H1 (cell line): ENCODE results near the gene ASPN. TPM values are rescaled to one million over a fixed set of nuclear protein-coding genes. Genes with fewer than 3 reads are reported as not detected.

Experiments used
- CTCF ChIA-PET: fragments of 300-600 bp; sonication (Branson Sonifier 250); formaldehyde crosslinking; loops from one replicate; lab custom pipeline; 2021; ENCODE audit not compliant: partially characterized antibody; lab: Charles Lee
- POLR2A ChIA-PET: fragments of 300-600 bp; sonication (Branson Sonifier 250); formaldehyde crosslinking; loops from one replicate; lab custom pipeline; 2021; ENCODE audit warnings: inconsistent platforms; ENCODE audit not compliant: partially characterized antibody; lab: Charles Lee
- DNase-seq, 2 experiments: peaks; one replicate each; pipeline versions ENCODE4 v3.0.0 to v3.0.0-alpha.2; 2010 to 2022; ENCODE audit warnings: low spot score in 2 of 2, low read depth in 1 of 2, mixed read lengths in 1 of 2
- FAIRE-seq: peaks from 2 replicates; lab custom pipeline; 2011; peaks lifted over from hg19 to GRCh38; lab: Jason Lieb, UNC
- H2AFZ ChIP-seq: 2 replicates; pipeline ENCODE4 v1.8.1; 2012; ENCODE audit warnings: low read length, inconsistent platforms
- H2AK5ac ChIP-seq: 2 replicates; pipeline ENCODE4 v1.6.1; 2013; ENCODE audit warnings: low read depth, low read length
- H2BK120ac ChIP-seq: replicated peaks from 2 replicates; pipeline ENCODE3; 2013; ENCODE audit warnings: low read depth, low read length, inconsistent platforms
- H2BK12ac ChIP-seq: 2 replicates; pipeline ENCODE4 v1.6.1; 2013; ENCODE audit warnings: low read depth, low read length
- H2BK15ac ChIP-seq: 2 replicates; pipeline ENCODE4 v1.6.1; 2013; ENCODE audit warnings: low read length
- H2BK20ac ChIP-seq: 2 replicates; pipeline ENCODE4 v1.6.1; 2013; ENCODE audit warnings: low read length
- H2BK5ac ChIP-seq: 2 replicates; pipeline ENCODE4 v1.6.1; 2013; ENCODE audit warnings: low read depth, low read length
- H3K14ac ChIP-seq: 2 replicates; pipeline ENCODE4 v1.6.1; 2013; ENCODE audit warnings: inconsistent platforms; ENCODE audit not compliant: insufficient read length
- H3K18ac ChIP-seq: 2 replicates; pipeline ENCODE4 v1.6.1; 2013; ENCODE audit warnings: low read length; ENCODE audit errors: extremely low read depth
- H3K23ac ChIP-seq: 2 replicates; pipeline ENCODE4 v1.6.1; 2013; ENCODE audit warnings: inconsistent platforms; ENCODE audit not compliant: insufficient read length
- H3K23me2 ChIP-seq: 2 replicates; pipeline ENCODE4 v1.6.1; 2013; ENCODE audit warnings: low read depth, low read length
- H3K27ac ChIP-seq: 2 replicates; pipeline ENCODE4 v1.6.1; 2011; ENCODE audit warnings: low read depth, low read length, inconsistent platforms
- H3K27me3 ChIP-seq, 4 experiments: replicated peaks in 1 of 4; 1 replicate in 1 of 4; 2 replicates in 3 of 4; pipeline versions ENCODE4 v1.6.1 to v1.8.1; 2011 to 2013; ENCODE audit warnings: low read length in 3 of 4, mild to moderate bottlenecking in 3 of 4, inconsistent platforms in 2 of 4, mixed read lengths in 2 of 4, moderate library complexity in 1 of 4; ENCODE audit not compliant: control insufficient read depth in 3 of 4, insufficient read depth in 3 of 4; ENCODE audit errors: extremely low read depth in 1 of 4
- H3K36me3 ChIP-seq, 4 experiments: 2 replicates each; pipeline versions ENCODE4 v1.6.1 to v1.8.1; 2011 to 2013; ENCODE audit warnings: mild to moderate bottlenecking in 4 of 4, low read length in 3 of 4, moderate library complexity in 2 of 4, control low read depth in 1 of 4, inconsistent platforms in 1 of 4; ENCODE audit not compliant: insufficient read depth in 4 of 4, control insufficient read depth in 2 of 4
- H3K4ac ChIP-seq: replicated peaks from 2 replicates; pipeline ENCODE3; 2013; ENCODE audit warnings: low read length, low read depth, mixed read lengths, inconsistent platforms; ENCODE audit not compliant: insufficient read length
- H3K4me1 ChIP-seq, 4 experiments: replicated peaks in 1 of 4; 1 replicate in 1 of 4; 2 replicates in 3 of 4; pipeline versions ENCODE4 v1.6.1 to v1.8.1; 2011 to 2013; ENCODE audit warnings: low read length in 3 of 4, inconsistent platforms in 2 of 4, mixed read lengths in 1 of 4; ENCODE audit not compliant: insufficient read depth in 4 of 4, control insufficient read depth in 3 of 4
- H3K4me2 ChIP-seq, 2 experiments: 2 replicates each; pipeline versions ENCODE4 v1.6.1 to v1.8.1; 2011 to 2013; ENCODE audit warnings: low read depth in 2 of 2, low read length in 2 of 2, control low read depth in 1 of 2, inconsistent platforms in 1 of 2, mild to moderate bottlenecking in 1 of 2; ENCODE audit not compliant: insufficient read depth in 1 of 2
- H3K4me3 ChIP-seq, 4 experiments: fragments of 200-600, 300-600 bp in 1 of 4; sonication (generic), shearing (Covaris generic), sonication (Bioruptor Twin) in 1 of 4; 2 replicates each; pipeline versions ENCODE4 v1.5.1 to v1.8.1; 2011 to 2016; ENCODE audit warnings: low read length in 4 of 4, low read depth in 3 of 4, control low read depth in 2 of 4, inconsistent platforms in 2 of 4, mild to moderate bottlenecking in 2 of 4, mixed read lengths in 1 of 4, moderate library complexity in 1 of 4; ENCODE audit not compliant: insufficient read depth in 2 of 4; ENCODE audit errors: extremely low read depth in 1 of 4
- H3K56ac ChIP-seq: replicated peaks from 2 replicates; pipeline ENCODE3; 2013; ENCODE audit warnings: low read depth, mild to moderate bottlenecking, mixed read lengths, low read length, inconsistent platforms; ENCODE audit not compliant: insufficient read length
- H3K79me1 ChIP-seq: 2 replicates; pipeline ENCODE4 v1.6.1; 2013; ENCODE audit warnings: low read depth, low read length, control low read depth
- H3K79me2 ChIP-seq, 2 experiments: 2 replicates each; pipeline versions ENCODE4 v1.6.1 to v1.8.1; 2012 to 2013; ENCODE audit warnings: low read length in 2 of 2, mild to moderate bottlenecking in 2 of 2, inconsistent platforms in 1 of 2; ENCODE audit not compliant: insufficient read depth in 2 of 2, control insufficient read depth in 1 of 2
- H3K9ac ChIP-seq, 4 experiments: replicated peaks in 1 of 4; 1 replicate in 1 of 4; 2 replicates in 3 of 4; pipeline versions ENCODE4 v1.6.1 to v1.8.1; 2011 to 2013; ENCODE audit warnings: low read depth in 3 of 4, low read length in 3 of 4, control low read depth in 2 of 4, mild to moderate bottlenecking in 2 of 4, moderate library complexity in 2 of 4, inconsistent platforms in 1 of 4; ENCODE audit errors: extremely low read depth in 1 of 4
- H3K9me3 ChIP-seq, 2 experiments: 2 replicates each; pipeline versions ENCODE4 v1.6.1 to v1.8.1; 2012 to 2013; ENCODE audit warnings: mild to moderate bottlenecking in 2 of 2, moderate library complexity in 2 of 2, control low read depth in 1 of 2, inconsistent platforms in 1 of 2, low read depth in 1 of 2, low read length in 1 of 2, mixed read lengths in 1 of 2; ENCODE audit not compliant: insufficient read depth in 2 of 2
- H4K20me1 ChIP-seq, 2 experiments: replicated peaks in 1 of 2; 2 replicates each; pipeline versions ENCODE3 to v1.8.1; 2011 to 2013; ENCODE audit warnings: inconsistent platforms in 2 of 2, low read length in 2 of 2, mild to moderate bottlenecking in 1 of 2; ENCODE audit not compliant: insufficient read depth in 2 of 2, control insufficient read depth in 1 of 2
- H4K5ac ChIP-seq: 2 replicates; pipeline ENCODE4 v1.6.1; 2013; ENCODE audit warnings: low read length, low read depth, mixed read lengths, inconsistent platforms; ENCODE audit not compliant: insufficient read length
- H4K8ac ChIP-seq: 2 replicates; pipeline ENCODE4 v1.8.0; 2013; ENCODE audit warnings: mild to moderate bottlenecking, moderate library complexity, low read length, inconsistent platforms; ENCODE audit not compliant: insufficient read depth; ENCODE audit errors: extremely low read depth
- H4K91ac ChIP-seq: replicated peaks from 2 replicates; pipeline ENCODE3; 2013; ENCODE audit warnings: low read length, mixed read lengths, inconsistent platforms; ENCODE audit not compliant: insufficient read length
- ASH2L ChIP-seq: fragments of 200-600, 300-600 bp; sonication (generic); IDR thresholded peaks from one replicate; pipeline ENCODE4 v1.7.1; 2017; ENCODE audit warnings: low read length
- CBX8 ChIP-seq: fragments of 300-800, 300-1000 bp; sonication (generic); IDR thresholded peaks from 2 replicates; pipeline ENCODE4 v1.7.1; 2016; ENCODE audit warnings: low read depth, low read length, borderline replicate concordance
- CEBPB ChIP-seq: IDR thresholded peaks from 2 replicates; pipeline ENCODE4 v1.6.1; 2012; ENCODE audit warnings: low read depth, low read length
- CTBP2 ChIP-seq: IDR thresholded peaks from 2 replicates; pipeline ENCODE4 v1.7.0; 2011; ENCODE audit warnings: borderline replicate concordance, mild to moderate bottlenecking, moderate library complexity, mixed read lengths, low read length; ENCODE audit not compliant: insufficient read depth, insufficient read length
- PHF8 ChIP-seq: fragments of 200-600 bp; sonication (generic); conservative IDR thresholded peaks from 2 replicates; pipeline ENCODE4 v1.7.1; 2012; ENCODE audit warnings: low read depth, mild to moderate bottlenecking, inconsistent platforms, low read length, moderate library complexity
- SIX5 ChIP-seq: IDR thresholded peaks from 2 replicates; pipeline ENCODE4 v1.6.1; 2011; ENCODE audit warnings: mild to moderate bottlenecking, low read depth, low read length
- SP4 ChIP-seq: IDR thresholded peaks from 2 replicates; pipeline ENCODE4 v1.6.1; 2012; ENCODE audit warnings: low read length, inconsistent platforms
- WGBS, 2 experiments: shearing (Covaris generic) in 1 of 2; methylation state at CpG; one replicate each; pipeline versions ENCODE4 v1.1.6 to v1.1.7; 2013 to 2015; ENCODE audit warnings: low lambda C conversion rate in 2 of 2, mixed read lengths in 2 of 2, inconsistent platforms in 1 of 2, low coverage in 1 of 2, missing lambda C conversion rate in 1 of 2; ENCODE audit not compliant: insufficient replicate concordance in 2 of 2, insufficient coverage in 1 of 2, insufficient read length in 1 of 2; ENCODE audit errors: extremely low coverage in 1 of 2, missing lambda C conversion rate in 1 of 2; 5-methylcytosine and 5-hydroxymethylcytosine counted together
- polyA plus RNA-seq, 7 experiments: library from polyadenylated mRNA; depleted of rRNA in 3 of 7; stranded (reverse) in 5 of 7; unstranded in 2 of 7; fragments of >200 nt in 5 of 7; fragments of 200-250 nt in 2 of 7; gene quantifications; 1 replicate in 5 of 7; 2 replicates in 1 of 7; 4 replicates in 1 of 7; pipeline versions ENCODE4 v1.2.1 to v1.2.3, GENCODE V29; 2011 to 2013; ENCODE audit warnings: missing spikeins in 2 of 7, mixed read lengths in 2 of 7
- total RNA-seq: library from RNA; stranded (reverse); fragmentation: NEBNext Ultra II Directional; extraction: Animal tissue kit (Norgen Biotek cat#: 25700); gene quantifications from 2 replicates; pipeline ENCODE4 v1.2.1, GENCODE V29; 2021
- TF ChIP-seq, protein P1 (sequence below): IDR thresholded peaks from 2 replicates; pipeline ENCODE4 v1.6.1; 2011; ENCODE audit warnings: low read depth, mild to moderate bottlenecking, low read length; ENCODE audit not compliant: insufficient read depth

The ASPN gene
- total and polyA plus RNA-seq, 2 of the 8 experiments (the other 6 are each of a cell fraction or from before 2014, with no cell fraction given): not detected

DNA sequence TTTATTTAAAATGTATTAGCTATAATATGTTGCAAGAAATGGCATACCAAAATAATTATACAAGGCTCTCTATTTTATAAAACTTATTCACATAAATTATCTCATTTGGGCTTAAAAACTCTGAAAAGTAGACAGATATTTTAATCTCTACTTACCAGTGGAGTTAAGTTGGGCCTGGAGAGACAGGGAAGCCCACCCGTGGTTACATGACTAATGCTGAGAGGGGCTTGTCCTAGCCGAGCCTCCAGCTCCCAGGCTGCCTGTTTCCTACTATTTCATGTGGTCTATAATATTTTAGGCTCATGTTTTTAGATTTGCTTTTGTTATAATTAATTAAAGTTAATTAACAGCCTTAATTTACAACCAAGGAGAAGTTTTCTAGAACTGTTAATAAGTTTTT is 20.9 kb upstream of the ASPN start:
- H3K23me2 ChIP-seq: no peaks in the 10 kb centered on the region
- no peak overlapping the region for H3K14ac ChIP-seq
- no peaks in the 10 kb centered on the region for H3K36me3 ChIP-seq
- H2BK12ac ChIP-seq: no peak overlapping the region
- H3K56ac ChIP-seq: no peak overlapping the region
- H3K79me1 ChIP-seq: no peaks in the 10 kb centered on the region
- no peaks in the 10 kb centered on the region for H3K79me2 ChIP-seq
- no peak overlapping the region for H3K4me2 ChIP-seq
- no peak overlapping the region for H2AFZ ChIP-seq
- H4K20me1 ChIP-seq: no peaks in the 10 kb centered on the region
- H4K91ac ChIP-seq: no peak overlapping the region
- no peak overlapping the region for H3K23ac ChIP-seq
- H2BK5ac ChIP-seq: no peak overlapping the region
- H3K9ac ChIP-seq: no peak overlapping the region
- ChIA-PET CTCF (interaction anchor here (0.6 to 3.7 kb wide), 20 partner anchors 9 to 365 kb away, joined by 3 to 19 read pairs (median 5); no protein-coding TSS in a partner anchor), POLR2A (interaction anchor here (1.9 kb wide), 1 partner anchor 178 kb away, joined by 6 read pairs; the partner anchor contains the start of genes CENPP and NOL8)
- H3K4me1 ChIP-seq: peaks cover 2 to 3% (median 2%) of the 10 kb centered on the region in 4 experiments; a peak in 5 of 7 replicates
- WGBS, 2 experiments: 73% methylated on average over 2 of the region's 2 CpGs; no CpG with 5 or more reads in 1 of the 2 experiments
- H3K18ac ChIP-seq: no peak overlapping the region
- no peaks in the 10 kb centered on the region for H3K27me3 ChIP-seq
- no peak overlapping the region for H2BK15ac ChIP-seq
- H3K4ac ChIP-seq: no peak overlapping the region
- FAIRE-seq (no peak), DNase-seq (no peak)
- H4K5ac ChIP-seq: no peak overlapping the region
- no peak overlapping the region for H3K4me3 ChIP-seq
- no peak for TF ChIP-seq CTBP2
- TF ChIP-seq PHF8: no peak
- TF ChIP-seq CBX8: no peak
- no peak for TF ChIP-seq SIX5
- no peak for TF ChIP-seq CEBPB
- TF ChIP-seq, protein P1, sequence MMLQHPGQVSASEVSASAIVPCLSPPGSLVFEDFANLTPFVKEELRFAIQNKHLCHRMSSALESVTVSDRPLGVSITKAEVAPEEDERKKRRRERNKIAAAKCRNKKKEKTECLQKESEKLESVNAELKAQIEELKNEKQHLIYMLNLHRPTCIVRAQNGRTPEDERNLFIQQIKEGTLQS: no peak
- TF ChIP-seq SP4: no peak
- TF ChIP-seq ASH2L: no peak
- H4K8ac ChIP-seq: no peak overlapping the region
- no peaks in the 10 kb centered on the region for H3K9me3 ChIP-seq
- no peak overlapping the region for H2BK20ac ChIP-seq
- H2AK5ac ChIP-seq: no peak overlapping the region
- H3K27ac ChIP-seq: no peak overlapping the region
- no peak overlapping the region for H2BK120ac ChIP-seq
